ENCODE measurements around the gene CD248.

DNA sequence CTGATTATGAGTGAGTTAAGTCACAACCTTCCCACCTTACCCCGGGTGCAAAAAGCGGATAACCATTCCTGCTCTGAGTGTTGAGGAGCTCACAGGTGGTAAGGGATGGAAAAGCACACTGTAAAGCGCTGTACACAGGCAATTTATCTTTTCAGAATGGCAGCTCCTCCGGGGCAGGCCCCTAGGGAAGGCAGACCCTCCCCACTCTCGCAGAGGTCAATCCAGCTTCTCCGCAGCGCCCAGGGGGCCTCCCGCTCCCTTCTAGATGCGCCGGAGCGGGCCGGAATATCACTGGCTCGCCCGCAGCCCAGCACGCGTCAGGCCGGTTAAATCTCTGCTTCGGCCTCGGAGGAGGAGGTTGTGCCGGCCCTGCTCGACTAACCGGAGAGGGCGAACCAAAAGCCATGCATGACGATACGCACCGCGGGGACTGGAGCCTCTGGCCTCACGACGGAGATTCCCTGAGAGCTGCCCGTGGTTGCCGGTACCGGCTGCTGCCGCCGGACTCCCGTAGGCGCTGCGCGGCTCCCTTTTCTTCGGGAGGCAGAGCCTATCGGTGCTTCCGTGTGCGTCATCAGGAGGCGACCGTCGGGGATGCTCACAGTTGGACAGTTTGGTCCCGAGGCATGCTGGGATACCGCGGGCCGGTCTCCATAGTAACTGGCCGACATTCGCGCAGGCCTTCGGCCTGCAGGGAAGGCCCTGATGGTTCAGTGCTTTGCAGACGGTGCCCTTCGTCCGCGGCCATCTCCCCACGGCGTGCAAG lies 27.9 kb upstream of the CD248 start, which contains the start of gene BRMS1:
- TF ChIP-seq POLR2A (IDR thresholded peaks at IDR 0.05) = peak in 1 of 2 donors; percentile 61
- TF ChIP-seq CTCF (IDR thresholded peaks at IDR 0.05) = peak in 4 of 5 experiments; percentile 10 to 62 (median 28)
